ENCODE data around the gene WBP2. TPM values are rescaled to one million over a fixed set of nuclear protein-coding genes. Genes with fewer than 3 reads are reported as not detected.

WBP2 gene
- total RNA-seq, 1 donor from 2014 or later, result 65.5 TPM

- TF ChIP-seq CTCF (conservative IDR thresholded peaks at IDR 0.05; ENCODE audit: low read depth, low read length), result no peak
- DNase-seq (ENCODE audit: low read depth), result no peak
- H3K4me3 ChIP-seq (ENCODE audit: low read depth, low read length), result no peak overlapping the region
Observed at GRCh38 chr17:75898791-75899190, 43.7 kb upstream of the WBP2 start.

- no peak overlapping the region for H3K4me3 ChIP-seq (ENCODE audit: low read depth, low read length)
- DNase-seq (ENCODE audit: low read depth), result no peak
- no peak for TF ChIP-seq CTCF (conservative IDR thresholded peaks at IDR 0.05; ENCODE audit: low read depth, low read length)
Observed at GRCh38 chr17:75898065-75898464, 42.9 kb upstream of the WBP2 start.

- TF ChIP-seq CTCF (conservative IDR thresholded peaks at IDR 0.05; ENCODE audit: low read depth, low read length), result no peak
Observed at GRCh38 chr17:75897160-75898019, 42.3 kb upstream of the WBP2 start.

GRCh38 chr17:75896415-75897159 is 41.5 kb upstream of the WBP2 start, which contains the start of gene TRIM65:
Gene TRIM65 (minus strand): TSS chr17:75896951. CDS start chr17:75896937, 14 bp downstream.
- TF ChIP-seq CTCF (conservative IDR thresholded peaks at IDR 0.05; ENCODE audit: low read depth, low read length), result no peak
- DNase-seq (ENCODE audit: low read depth), result no peak
- peak within 1 kb of the TSS; percentile 76 for H3K4me3 ChIP-seq (ENCODE audit: low read depth, low read length)

More at GRCh38 chr17:75897160-75898019, 42.3 kb upstream of the WBP2 start:
- DNase-seq (ENCODE audit: low read depth), result no peak
- H3K4me3 ChIP-seq (ENCODE audit: low read depth, low read length), result peak overlapping the region; percentile 76

GRCh38 chr17:75895370-75896155 is 40.4 kb upstream of the WBP2 start:
- no peak for DNase-seq (ENCODE audit: low read depth)
- TF ChIP-seq CTCF (conservative IDR thresholded peaks at IDR 0.05; ENCODE audit: low read depth, low read length), result peak; percentile 51
- peak overlapping the region; percentile 76 for H3K4me3 ChIP-seq (ENCODE audit: low read depth, low read length)

- no peak overlapping the region for H3K4me3 ChIP-seq (ENCODE audit: low read depth, low read length)
- TF ChIP-seq CTCF (conservative IDR thresholded peaks at IDR 0.05; ENCODE audit: low read depth, low read length), result no peak
- no peak for DNase-seq (ENCODE audit: low read depth)
Observed at GRCh38 chr17:75894049-75894733, 39.1 kb upstream of the WBP2 start.
